Esophagus squamous epithelium (tissue), 5 donors: ENCODE measurements around the gene ORM1. TPM values are rescaled to one million over a fixed set of nuclear protein-coding genes. Genes with fewer than 3 reads are reported as not detected.

Experiments
- DNase-seq: peaks from one replicate; lab custom pipeline; 2025; lab: John Stamatoyannopoulos, UW
- H3K27ac ChIP-seq, 4 donors: fragments of 200-600 bp; sonication (generic); one replicate each; pipeline ENCODE4 v1.5.1; 2016 to 2019; ENCODE audit warnings: mild to moderate bottlenecking in 1 of 4
- H3K27me3 ChIP-seq, 4 donors: fragments of 200-600 bp; sonication (generic); 1 replicate in 3 of 4; 2 replicates in 1 of 4; pipeline versions ENCODE4 v1.5.1 to v1.6.0; 2017 to 2021; ENCODE audit warnings: antibody characterized with exemption in 1 of 4
- H3K36me3 ChIP-seq, 3 donors: fragments of 200-600 bp; sonication (generic); one replicate each; pipeline ENCODE4 v1.5.1; 2016 to 2019
- H3K4me1 ChIP-seq, 3 donors: fragments of 200-600 bp; sonication (generic); one replicate each; pipeline ENCODE4 v1.5.1; 2017 to 2019
- H3K4me3 ChIP-seq, 4 donors: fragments of 200-600 bp; sonication (generic); 1 replicate in 3 of 4; 2 replicates in 1 of 4; pipeline ENCODE4 v1.5.1; 2016 to 2019; ENCODE audit warnings: mild to moderate bottlenecking in 2 of 4, moderate library complexity in 1 of 4
- H3K9me3 ChIP-seq, 3 donors: fragments of 200-600 bp; sonication (generic); one replicate each; pipeline ENCODE4 v1.5.1; 2016 to 2019
- CTCF ChIP-seq, 6 experiments: fragments of 450-650 bp in 4 of 6; fragments of 200-600 bp in 2 of 6; sonication (generic) in 2 of 6; IDR thresholded peaks; one replicate each; pipeline ENCODE4 v1.5.1; 2016 to 2019; ENCODE audit warnings: antibody characterized with exemption in 6 of 6, mild to moderate bottlenecking in 4 of 6, moderate library complexity in 4 of 6
- POLR2A ChIP-seq, 4 donors: fragments of 450-650 bp; IDR thresholded peaks; one replicate each; pipeline ENCODE4 v1.6.1; 2017; ENCODE audit warnings: antibody characterized with exemption in 4 of 4, mild to moderate bottlenecking in 4 of 4, moderate library complexity in 3 of 4
- WGBS, 2 donors: methylation state at CpG; one replicate each; pipeline ENCODE4 v1.1.5; 2018; 5-methylcytosine and 5-hydroxymethylcytosine counted together
- intact Hi-C: fragments of 100-400 bp; cut with DNase I; formaldehyde crosslinking; loops from one replicate; pipeline ENCODE4 v1.15.0; 2022
- total RNA-seq, 4 donors: library from RNA; depleted of rRNA; stranded (reverse); fragments of >200 nt; gene quantifications; one replicate each; pipeline ENCODE4 v1.1.0, GENCODE V29; 2016
- donor health status: DM: yes; HTN: yes; CAD: no.

ORM1 gene
- total RNA-seq, 4 donors from 2014 or later: 0.41 TPM; not detected in 3

- H3K4me3 ChIP-seq: no peak overlapping the region
- H3K4me1 ChIP-seq: peaks cover 5 to 86% (median 20%) of the 10 kb centered on the region in 3 donors
- 93 to 97% methylated on average over 9 of the region's 9 CpGs for WGBS, 2 donors
- no peaks in the 10 kb centered on the region for H3K9me3 ChIP-seq
- TF ChIP-seq CTCF (IDR thresholded peaks at IDR 0.05): no peak
- intact Hi-C loops: no loop called here
- no peak for DNase-seq
- H3K27ac ChIP-seq: peak overlapping the region in 3 of 4 donors; percentile 57 to 83 (median 78)
- peaks cover 0 to 69% (median 4%) of the 10 kb centered on the region in 3 donors for H3K36me3 ChIP-seq
- H3K27me3 ChIP-seq: no peaks in the 10 kb centered on the region
These were observed 46.6 kb downstream of the ORM1 start for GRCh38 chr9:114369216-114370130.

GRCh38 chr9:114370251-114370967 is 47.5 kb downstream of the ORM1 start:
- peaks cover 0 to 71% (median 4%) of the 10 kb centered on the region in 3 donors for H3K36me3 ChIP-seq
- H3K4me3 ChIP-seq: no peak overlapping the region
- TF ChIP-seq POLR2A (IDR thresholded peaks at IDR 0.05) (no peak), CTCF (IDR thresholded peaks at IDR 0.05) (no peak)
- DNase-seq: no peak
- intact Hi-C loops: no loop called here
- no peaks in the 10 kb centered on the region for H3K27me3 ChIP-seq
- WGBS, 2 donors: 64 to 66% methylated on average over 3 to 4 of the region's 6 CpGs
- H3K9me3 ChIP-seq: no peaks in the 10 kb centered on the region
- H3K4me1 ChIP-seq: peaks cover 5 to 80% (median 20%) of the 10 kb centered on the region in 3 donors
- peak overlapping the region in 3 of 4 donors; percentile 57 to 83 (median 78) for H3K27ac ChIP-seq

GRCh38 chr9:114370968-114371320 is 48.0 kb downstream of the ORM1 start:
- no peak overlapping the region for H3K4me3 ChIP-seq
- no peaks in the 10 kb centered on the region for H3K27me3 ChIP-seq
- H3K9me3 ChIP-seq: no peaks in the 10 kb centered on the region
- DNase-seq: no peak
- peaks cover 0 to 75% (median 4%) of the 10 kb centered on the region in 3 donors for H3K36me3 ChIP-seq
- TF ChIP-seq POLR2A (IDR thresholded peaks at IDR 0.05) (no peak), CTCF (IDR thresholded peaks at IDR 0.05) (no peak)
- H3K4me1 ChIP-seq: peaks cover 5 to 76% (median 20%) of the 10 kb centered on the region in 3 donors
- WGBS, 2 donors: 85 to 96% methylated on average over 3 to 4 of the region's 4 CpGs
- H3K27ac ChIP-seq: peak overlapping the region in 3 of 4 donors; percentile 57 to 83 (median 78)
- intact Hi-C loops: no loop called here

GRCh38 chr9:114371343-114371944 is 48.5 kb downstream of the ORM1 start:
- no peak for TF ChIP-seq POLR2A (IDR thresholded peaks at IDR 0.05)
- TF ChIP-seq CTCF (IDR thresholded peaks at IDR 0.05): no peak
- H3K27me3 ChIP-seq: no peaks in the 10 kb centered on the region
- H3K27ac ChIP-seq: peak overlapping the region in 3 of 4 donors; percentile 57 to 83 (median 78)
- 0% methylated on average over 1 of the region's 7 CpGs; no CpG with 5 or more reads in 1 of the 2 donors for WGBS, 2 donors
- peaks cover 5 to 72% (median 16%) of the 10 kb centered on the region in 3 donors for H3K4me1 ChIP-seq
- H3K36me3 ChIP-seq: peaks cover 0 to 80% (median 7%) of the 10 kb centered on the region in 3 donors
- no peak for DNase-seq
- no peaks in the 10 kb centered on the region for H3K9me3 ChIP-seq
- intact Hi-C loops: no loop called here
- no peak overlapping the region for H3K4me3 ChIP-seq
